OCI-M1 (cell line): Measurements from ENCODE around the gene ZSWIM8.

Source experiments
- DNase-seq: peaks from one replicate; lab custom pipeline; 2025; lab: John Stamatoyannopoulos, UW

ZSWIM8 gene

DNA sequence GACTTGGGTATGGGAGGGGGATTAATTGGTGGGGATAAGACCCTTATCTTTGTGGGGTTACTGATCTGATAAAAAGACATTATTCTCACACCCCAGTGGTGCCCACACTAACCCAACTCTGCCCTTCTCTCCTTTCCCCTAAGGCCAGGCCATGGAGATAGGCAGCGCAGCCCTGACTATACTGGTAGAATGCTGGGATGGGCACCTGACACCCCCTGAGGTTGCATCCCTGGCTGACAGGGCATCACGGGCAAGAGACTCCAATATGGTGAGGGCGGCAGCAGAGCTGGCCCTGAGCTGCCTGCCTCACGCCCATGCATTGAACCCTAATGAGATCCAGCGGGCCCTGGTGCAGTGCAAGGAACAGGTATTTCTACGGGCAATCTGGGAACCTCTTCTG is 12.7 kb downstream of the ZSWIM8 start:
- no peak for DNase-seq

DNA sequence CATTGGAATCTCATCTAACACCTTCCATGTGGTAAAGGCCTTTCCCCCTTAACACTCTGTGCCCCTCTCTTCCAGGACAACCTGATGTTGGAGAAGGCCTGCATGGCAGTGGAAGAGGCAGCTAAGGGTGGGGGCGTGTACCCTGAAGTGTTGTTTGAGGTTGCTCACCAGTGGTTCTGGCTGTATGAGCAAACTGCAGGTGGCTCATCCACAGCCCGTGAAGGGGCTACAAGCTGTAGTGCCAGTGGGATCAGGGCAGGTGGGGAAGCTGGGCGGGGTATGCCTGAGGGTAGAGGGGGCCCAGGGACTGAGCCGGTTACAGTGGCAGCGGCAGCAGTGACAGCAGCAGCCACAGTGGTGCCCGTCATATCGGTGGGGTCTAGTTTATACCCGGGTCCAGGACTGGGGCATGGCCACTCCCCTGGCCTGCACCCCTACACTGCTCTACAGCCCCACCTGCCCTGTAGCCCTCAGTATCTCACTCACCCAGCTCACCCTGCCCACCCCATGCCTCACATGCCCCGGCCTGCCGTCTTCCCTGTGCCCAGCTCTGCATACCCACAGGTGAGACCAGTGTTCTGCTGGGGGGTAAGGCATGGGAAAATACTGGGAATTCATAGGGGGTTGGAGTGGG is 13.6 kb downstream of the ZSWIM8 start:
- no peak for DNase-seq

DNA sequence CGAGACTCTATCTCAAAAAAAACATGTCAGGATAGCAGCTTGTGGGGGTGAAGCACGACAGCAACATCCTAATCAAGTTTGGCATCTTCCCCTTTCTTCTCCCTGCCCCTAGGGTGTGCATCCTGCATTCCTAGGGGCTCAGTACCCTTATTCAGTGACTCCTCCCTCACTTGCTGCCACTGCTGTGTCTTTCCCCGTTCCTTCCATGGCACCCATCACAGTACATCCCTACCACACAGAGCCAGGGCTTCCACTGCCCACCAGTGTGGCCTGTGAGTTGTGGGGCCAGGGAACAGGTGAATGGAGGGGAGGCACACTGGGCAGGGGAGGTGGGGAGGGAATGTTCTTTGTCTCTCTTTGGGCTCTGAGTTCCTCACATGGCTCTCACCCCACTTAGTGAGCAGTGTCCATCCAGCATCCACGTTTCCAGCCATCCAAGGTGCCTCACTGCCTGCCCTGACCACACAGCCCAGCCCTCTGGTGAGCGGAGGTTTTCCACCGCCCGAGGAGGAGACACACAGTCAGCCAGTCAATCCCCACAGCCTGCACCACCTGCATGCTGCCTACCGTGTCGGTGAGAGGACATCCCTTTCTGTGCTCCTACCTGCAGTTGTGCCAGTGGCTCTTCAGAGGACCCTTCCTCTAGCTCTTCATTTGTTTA is 14.6 kb downstream of the ZSWIM8 start:
- no peak for DNase-seq

DNA sequence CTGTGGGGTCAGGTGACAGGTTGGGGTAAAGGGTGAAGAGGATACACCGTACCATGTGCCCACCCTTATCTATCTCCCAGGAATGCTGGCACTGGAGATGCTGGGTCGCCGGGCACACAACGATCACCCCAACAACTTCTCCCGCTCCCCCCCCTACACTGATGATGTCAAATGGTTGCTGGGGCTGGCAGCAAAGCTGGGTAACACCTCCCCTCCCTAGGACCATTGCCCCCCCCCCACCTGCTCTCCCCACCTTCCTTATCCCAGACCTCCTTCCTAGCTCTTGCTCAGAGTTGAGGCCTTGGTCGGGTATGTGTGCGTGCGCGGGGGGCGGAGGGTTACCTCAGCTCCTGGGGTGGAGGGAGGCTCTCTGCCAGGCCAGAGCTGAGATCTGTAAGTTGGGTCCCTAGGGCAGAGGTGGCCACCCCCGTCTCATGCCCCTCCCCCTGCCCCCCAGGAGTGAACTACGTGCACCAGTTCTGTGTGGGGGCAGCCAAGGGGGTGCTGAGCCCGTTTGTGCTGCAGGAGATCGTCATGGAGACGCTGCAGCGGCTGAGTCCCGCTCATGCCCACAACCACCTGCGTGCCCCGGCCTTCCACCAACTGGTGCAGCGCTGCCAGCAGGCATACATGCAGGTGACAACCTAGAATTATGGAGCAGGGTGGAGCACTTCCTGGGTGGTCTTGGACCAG is 15.3 kb downstream of the ZSWIM8 start:
- DNase-seq, result no peak

DNA sequence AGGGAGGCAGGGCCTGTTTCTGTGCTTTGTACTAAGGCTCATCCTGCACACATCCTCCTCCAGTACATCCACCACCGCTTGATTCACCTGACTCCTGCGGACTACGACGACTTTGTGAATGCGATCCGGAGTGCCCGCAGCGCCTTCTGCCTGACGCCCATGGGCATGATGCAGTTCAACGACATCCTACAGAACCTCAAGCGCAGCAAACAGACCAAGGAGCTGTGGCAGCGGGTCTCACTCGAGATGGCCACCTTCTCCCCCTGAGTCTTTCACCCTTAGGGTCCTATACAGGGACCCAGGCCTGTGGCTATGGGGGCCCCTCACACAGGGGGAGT is 15.8 kb downstream of the ZSWIM8 start:
- DNase-seq, result no peak

DNA sequence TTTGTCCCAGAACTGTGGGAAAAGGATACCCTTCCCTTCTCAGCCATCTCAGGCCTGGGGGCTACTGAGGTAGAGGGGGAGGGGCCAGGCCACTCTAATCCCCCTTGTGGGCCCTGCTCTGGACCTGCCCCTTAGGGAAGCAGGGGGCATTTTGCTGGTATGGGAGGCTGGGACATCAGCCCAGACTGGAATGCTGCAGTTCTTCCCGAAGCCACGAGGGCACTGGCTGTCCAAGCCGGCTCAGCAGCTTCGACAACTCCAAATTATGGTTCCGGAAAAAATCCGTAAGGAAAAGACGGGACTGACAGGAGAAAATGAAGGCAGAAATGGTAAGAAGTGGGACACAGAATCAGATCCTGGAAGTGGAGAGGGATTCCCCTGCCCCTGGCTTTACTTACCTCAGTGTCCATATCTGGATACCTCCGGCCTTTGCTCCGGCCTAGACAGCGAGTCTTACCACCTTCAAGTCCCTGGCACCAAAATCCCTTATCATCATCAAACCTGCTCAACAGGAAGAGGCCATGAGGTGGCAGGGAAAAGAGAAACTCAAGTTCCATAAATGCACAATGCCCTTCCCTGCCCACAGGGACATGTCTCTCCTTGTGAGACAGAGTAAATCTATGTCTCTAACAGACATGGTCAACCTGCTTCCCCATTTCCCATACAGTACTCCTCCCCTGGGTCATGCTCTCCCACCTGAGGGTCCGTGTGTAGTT is 17.0 kb downstream of the ZSWIM8 start:
- no peak for DNase-seq

DNA sequence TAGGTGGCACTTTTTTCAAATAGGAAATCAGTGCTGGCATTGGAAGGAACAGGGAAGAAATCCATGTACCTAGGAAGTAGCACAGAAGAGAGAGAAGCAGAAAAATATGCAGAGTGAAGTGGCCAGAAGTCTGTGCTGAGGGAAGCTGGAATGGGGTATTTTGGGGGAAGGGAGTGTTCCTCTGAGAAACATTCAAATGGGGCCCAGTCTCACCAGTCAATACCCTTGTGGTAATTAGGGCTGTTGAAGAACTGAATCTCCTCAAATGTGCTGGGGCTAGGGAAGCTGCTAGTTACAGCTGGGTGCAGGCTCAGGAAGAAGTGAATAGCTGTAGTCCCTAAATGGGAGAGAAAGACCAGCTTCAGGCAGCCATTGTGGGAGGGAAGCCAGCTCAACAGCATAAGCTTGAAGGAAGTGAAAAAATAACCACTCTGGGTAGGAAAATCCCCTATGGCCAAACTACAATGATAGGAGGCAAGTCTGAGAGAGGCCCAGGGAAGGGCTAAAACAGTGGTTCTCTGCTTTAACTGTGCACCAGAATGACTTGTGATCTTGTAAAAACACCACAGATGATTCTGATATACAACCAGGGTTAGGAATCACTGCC is 18.4 kb downstream of the ZSWIM8 start:
- DNase-seq, result no peak

DNA sequence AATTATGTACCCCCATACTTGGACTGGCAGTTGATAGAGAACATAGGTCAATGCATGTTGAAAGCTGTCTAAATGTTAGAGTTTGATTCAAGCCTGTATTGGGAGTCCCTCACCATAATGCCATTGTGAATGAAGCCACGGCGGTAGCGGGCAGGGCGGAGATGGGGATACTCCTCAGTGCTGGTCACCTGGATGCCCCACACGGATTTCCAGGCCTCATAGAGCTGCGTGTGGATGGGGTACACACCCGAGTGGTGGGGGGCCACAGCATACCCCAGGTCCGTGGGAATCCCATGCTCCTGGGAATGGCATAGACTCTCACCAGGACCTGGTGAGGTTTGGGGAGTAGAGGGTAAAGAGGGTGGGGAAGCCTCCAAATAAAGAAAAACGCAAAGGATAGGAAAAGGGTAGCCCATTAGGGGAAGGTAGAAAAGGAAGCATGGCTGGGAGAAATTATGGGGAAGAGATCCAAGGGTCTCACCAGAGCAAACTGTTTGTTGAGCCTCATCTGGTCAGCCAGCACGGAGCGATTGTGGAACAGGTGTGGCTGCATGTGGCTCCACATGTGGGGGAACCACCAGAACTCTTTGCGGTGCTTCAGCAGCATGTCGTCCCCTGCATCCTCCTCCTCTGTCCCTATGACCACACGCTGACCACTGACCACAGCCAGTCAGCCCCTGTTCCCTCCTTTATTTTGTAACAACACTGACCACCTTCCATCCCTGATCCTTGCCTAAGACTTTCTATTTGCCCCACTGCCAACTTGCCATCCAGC is 21.0 kb downstream of the ZSWIM8 start:
- no peak for DNase-seq

DNA sequence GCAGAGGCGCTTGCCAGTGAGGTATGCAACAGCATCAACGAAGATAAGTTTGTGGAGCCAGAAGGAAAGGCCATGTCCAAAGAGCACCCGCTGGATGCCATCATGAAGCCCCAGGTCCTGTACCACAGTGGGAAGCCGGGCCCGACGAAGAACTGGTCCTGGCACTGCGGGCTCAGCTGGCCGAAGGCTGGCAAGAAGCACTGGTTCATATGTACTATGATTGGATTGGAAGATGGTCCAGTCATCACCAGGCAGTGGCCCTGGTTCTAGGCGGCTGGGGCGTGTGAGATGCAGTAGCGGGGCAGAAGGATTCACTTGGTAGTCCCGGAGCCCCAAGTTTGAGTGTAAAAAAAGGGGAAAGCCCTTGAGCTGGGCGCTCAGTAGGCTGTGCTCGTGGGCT is 22.1 kb downstream of the ZSWIM8 start:
- no peak for DNase-seq

DNA sequence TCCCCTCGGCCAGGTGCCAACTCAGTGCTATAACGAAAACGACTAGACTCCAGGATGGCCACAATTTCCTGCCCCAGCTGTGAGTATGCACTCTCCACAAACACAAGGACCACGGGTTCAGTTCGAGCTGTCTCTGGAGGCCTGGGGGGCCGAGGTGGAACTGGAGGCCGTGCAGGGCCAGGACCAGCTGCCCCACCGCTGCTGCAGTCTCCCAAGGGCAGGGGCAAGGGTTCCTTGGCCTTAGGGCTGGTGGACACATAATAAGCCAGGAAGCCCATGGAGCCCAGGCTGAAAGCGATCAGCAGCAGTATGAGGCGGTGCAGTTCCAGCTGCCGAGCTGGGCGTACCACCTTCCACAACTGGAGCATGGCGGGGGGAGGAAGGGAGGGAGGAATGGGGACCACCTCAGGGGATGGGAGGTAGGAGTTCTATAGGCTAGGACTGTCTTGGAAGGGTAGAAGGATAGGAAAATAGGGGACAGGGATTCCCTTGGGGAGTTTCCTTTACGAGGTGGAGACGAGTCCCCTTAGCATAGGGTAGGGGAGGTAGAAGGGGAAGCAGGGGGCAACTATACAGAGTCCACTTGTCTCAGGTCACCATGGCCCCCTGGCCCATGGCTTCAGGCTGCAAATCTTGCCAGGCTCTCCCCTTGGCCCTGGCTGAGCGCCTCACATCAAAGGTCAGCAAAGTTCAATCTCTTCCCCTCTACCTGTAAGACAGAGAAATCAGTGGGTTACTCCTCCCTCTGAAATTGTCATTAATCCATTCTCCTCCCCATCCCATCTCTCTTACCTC is 22.8 kb downstream of the ZSWIM8 start:
- DNase-seq, result no peak

DNA sequence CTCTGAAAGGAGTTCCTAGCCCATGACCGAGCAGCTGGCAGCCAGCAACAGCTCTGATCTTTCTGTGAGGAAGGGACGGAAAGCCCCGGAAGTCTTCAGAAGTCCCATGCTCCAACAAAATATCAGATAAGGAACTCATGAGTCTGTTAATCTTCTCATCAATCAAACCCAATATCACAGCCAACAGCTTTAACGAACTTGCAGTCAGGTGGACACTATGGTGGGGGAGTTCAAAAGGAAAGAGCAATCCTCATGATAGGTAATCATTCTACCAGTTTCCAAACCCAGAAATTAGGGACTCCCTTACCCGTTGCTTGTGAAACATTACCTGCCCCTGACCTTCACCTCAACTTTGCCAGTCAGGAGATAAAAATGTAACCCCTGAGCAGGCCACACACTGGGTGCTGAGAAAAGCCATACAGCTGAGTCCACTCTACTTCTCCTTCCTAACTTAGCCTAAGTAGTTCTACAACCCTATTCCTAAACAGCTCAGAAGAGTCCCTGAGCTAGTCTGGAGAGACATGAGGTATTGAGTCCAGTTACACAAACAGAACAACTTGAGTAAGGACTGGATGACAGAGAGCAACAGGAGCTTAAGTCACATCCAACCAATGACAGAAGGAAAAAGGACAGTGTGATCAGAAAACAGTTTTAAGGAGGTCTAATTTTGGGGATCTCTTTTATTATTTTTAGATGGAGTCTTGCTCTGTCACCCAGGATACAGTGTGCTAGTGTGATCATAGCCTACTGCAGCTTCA is 23.8 kb downstream of the ZSWIM8 start:
- peak; percentile 21 for DNase-seq

DNA sequence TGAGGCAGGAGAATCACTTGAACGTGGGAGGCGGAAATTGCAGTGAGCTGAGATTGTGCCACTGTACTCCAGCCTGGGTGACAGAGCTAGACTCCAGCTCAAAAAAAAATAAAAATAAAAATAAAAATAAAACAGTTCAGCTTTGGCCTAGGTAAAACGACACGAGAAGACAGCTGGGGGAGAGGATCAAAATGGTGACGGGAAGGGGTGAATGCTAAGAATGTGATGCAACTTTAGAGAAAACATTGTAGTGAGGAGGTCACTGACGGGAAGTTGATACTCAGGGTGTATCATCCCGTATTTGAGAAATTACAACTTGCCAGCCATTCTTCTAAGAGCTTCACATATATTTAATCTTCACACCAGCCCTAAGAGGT is 24.9 kb downstream of the ZSWIM8 start:
- DNase-seq, result no peak

DNA sequence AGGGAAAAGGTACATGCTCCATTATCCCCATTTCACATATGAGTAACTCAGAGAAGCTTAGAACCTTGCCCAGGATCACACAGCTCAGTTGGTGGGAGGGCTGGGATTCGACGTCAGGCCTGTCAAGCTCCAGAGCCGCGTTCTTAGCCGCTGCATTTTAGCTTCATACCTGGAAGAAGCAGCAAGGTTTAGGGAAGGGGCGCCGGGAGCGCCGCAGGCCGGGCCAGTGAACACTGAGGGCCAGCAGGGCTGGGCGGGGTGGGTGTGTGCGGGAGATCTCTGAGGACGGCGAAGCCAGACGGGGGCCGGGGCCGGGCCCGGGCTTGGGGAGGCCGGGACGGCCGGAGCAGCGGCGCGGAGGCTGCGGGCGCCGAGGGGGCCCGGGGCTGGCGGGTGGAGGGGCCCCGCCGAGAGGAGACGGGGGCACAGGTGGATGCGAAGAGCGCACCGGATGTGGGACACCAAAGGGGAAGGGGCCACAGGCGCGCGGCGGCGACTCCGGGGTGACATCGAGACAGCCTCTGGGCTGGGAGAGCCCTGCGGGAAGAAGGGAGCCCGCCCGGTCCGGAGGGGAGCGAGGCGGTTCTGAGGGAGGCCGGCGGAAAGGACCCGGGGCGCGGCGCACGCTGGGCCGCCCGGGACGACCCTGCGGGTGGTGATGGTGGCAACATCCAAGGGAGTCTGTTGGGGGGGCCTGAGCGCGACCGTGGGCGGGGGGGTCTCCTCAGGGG is 25.5 kb downstream of the ZSWIM8 start:
- DNase-seq, result peak; percentile 54

DNA sequence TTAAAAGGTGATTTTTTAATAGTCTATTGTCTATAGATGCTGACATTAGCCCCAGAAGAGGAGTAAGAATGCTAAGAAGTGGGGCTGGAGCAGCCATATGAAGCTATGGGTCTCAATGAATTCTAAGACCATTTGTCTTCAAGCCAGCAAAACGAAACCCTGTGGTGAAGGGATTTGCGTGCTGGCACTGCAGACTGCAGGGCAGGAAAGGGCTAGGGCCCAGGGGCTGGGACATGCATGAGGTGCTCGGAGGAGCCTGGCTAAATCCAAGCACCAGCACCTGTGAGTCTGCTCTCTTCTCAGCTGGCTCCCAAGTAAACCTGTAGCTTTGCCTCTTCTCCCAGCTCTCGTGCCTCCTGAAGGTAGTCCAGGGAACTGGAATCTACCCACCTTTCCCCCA is 27.3 kb downstream of the ZSWIM8 start:
- no peak for DNase-seq

DNA sequence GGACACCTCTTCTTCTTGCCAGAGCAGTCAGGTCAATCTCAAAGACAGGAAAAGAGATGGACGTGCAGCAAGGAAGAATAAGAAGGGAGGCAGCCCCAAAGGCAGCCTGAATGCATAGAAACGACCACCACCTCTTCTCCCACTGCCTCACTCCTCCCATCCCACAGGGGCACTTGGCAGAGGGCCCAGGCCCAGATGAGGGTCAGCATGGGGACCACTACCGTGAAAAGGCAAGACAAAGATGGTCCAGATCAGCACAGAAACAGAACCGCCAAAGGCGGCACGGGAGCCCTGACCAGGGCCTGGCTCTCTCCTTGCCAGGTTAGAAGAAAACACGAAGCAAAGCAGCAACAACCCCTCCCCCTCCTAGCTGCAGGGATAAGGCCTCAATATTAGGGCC is 27.9 kb downstream of the ZSWIM8 start:
- DNase-seq, result no peak

DNA sequence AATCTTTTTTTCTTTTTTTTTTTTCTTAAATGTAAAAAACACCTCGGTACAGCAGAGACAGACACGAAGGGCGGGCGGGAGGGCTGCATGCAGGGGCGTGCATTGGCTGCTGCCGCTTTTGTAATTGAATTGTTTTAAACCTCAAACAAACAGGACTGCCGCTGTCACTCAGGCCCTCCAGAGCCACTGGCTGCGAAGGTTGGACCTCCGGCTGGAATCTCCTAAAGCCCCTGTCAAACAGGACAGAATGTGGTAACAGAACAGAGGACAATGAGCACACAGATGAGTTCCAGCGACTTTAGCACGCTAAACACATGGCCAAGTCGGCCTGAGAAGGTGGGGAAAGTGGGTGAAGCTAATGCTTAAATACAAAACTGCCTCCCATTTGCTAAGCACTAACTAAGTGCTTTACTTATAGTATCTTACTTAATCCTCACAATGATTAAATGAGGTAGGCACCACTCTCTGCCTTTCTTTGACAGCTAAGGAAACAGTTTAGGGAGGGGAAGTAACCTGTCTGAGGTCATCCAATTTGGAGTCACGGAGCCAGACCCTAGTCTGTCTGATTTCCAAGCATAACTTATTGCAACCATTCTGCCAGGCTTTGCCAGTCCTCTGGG is 29.0 kb downstream of the ZSWIM8 start:
- DNase-seq, result no peak

DNA sequence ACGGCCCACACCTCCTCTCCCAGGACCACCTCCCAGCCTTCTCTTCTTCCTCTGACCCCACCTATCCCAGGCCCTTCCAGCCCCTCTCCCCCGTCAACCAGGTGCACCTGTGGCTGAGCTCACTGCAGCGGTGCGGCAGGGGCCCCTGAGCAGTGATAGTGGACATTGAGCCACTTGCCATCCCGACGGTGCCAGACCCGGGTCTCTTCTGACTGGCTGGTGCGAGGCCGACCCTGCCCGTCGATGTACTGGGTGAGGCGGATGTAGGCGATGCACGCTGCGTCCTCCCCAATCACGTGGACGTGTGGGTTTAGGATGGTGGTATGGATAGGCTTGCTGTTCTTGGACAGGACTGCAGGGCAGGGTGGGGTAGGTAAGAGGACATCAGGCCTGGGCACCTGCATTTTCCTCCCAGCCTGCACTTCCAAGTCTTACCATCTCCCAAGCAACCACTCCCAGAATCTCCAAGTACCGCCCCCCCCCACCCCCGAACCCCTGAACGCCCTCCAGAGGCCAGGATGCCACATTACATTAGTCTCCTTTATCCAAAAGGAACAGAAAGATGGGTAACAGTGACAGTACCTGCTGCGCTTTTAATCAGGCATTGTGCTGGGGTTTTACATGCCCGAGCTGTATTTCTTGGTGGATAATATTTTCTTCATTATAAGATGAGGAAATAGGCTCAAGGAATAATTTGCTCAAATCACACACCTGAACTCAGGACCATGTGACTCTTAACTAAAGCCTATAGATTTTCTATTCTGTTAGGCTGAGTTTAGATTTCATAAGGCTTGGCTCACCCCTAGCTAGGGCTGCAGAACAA is 29.7 kb downstream of the ZSWIM8 start:
- DNase-seq, result peak; percentile 37

DNA sequence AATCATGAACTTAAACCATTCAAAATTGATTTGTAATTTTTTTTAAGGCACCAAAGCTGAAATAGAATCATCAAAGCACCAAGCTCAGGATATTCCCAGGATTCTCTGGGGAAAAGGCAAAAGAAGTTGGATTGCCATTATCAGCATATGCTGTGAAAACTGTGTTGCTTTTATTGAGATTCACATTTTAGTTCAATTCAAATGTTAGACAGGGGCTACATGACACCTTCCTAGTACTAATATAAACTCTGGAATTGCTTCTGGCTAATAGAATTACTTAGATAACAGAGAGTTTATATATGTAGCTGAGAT is 30.3 kb downstream of the ZSWIM8 start:
- DNase-seq, result no peak
